ENCODE measurements around the gene FBXL17. TPM values are rescaled to one million over a fixed set of nuclear protein-coding genes. Genes with fewer than 3 reads are reported as not detected.
"Not testable (repeated sequence)": the region's sequence is repeated elsewhere in the genome, so short reads cannot be mapped to it uniquely, and the experiment has no call there.

The FBXL17 gene
- total RNA-seq, 1 donor from 2014 or later: 21.6 TPM

DNA sequence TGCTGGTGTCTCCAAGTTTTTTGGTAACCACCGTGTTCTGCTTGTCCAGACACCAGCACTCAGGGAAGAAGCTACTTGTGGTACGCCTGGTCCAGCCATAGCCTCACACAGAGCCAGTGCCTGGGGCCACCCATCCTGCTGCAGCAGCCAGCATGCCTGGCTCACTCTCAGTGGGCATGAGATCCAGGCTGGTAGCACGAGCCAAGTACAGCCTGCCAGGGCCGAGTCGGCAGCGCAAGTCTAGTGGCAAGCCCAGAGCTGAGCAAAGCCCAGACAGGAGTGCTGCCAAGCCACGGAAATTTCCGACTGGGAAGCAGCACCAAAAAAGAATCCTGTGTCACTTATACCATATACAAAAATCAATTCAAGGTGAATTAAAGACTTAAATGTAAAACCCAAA is 36.3 kb upstream of the FBXL17 start:
- Mint-ChIP-seq H3K27ac (no peak overlapping the region), H3K9me3 (peaks cover 3% of the 10 kb centered on the region), H3K27me3 (ENCODE audit: low read depth) (no peaks in the 10 kb centered on the region), H3K36me3 (no peaks in the 10 kb centered on the region), H3K4me1 (no peaks in the 10 kb centered on the region), H3K4me3 (no peak overlapping the region)
- TF ChIP-seq, protein P1, sequence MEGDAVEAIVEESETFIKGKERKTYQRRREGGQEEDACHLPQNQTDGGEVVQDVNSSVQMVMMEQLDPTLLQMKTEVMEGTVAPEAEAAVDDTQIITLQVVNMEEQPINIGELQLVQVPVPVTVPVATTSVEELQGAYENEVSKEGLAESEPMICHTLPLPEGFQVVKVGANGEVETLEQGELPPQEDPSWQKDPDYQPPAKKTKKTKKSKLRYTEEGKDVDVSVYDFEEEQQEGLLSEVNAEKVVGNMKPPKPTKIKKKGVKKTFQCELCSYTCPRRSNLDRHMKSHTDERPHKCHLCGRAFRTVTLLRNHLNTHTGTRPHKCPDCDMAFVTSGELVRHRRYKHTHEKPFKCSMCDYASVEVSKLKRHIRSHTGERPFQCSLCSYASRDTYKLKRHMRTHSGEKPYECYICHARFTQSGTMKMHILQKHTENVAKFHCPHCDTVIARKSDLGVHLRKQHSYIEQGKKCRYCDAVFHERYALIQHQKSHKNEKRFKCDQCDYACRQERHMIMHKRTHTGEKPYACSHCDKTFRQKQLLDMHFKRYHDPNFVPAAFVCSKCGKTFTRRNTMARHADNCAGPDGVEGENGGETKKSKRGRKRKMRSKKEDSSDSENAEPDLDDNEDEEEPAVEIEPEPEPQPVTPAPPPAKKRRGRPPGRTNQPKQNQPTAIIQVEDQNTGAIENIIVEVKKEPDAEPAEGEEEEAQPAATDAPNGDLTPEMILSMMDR (IDR thresholded peaks at IDR 0.05; ENCODE audit: unreplicated experiment): no peak
- no peak for DNase-seq (ENCODE audit: low spot score in 2 of 2, unreplicated experiment in 2 of 2)

GRCh38 chr5:108417166-108417670 is 35.3 kb upstream of the FBXL17 start:
- H3K27ac Mint-ChIP-seq: no peak overlapping the region
- no peak overlapping the region for H3K4me3 Mint-ChIP-seq
- TF ChIP-seq, protein P1 (IDR thresholded peaks at IDR 0.05; ENCODE audit: unreplicated experiment): no peak
- H3K27me3 Mint-ChIP-seq (ENCODE audit: low read depth): no peaks in the 10 kb centered on the region
- DNase-seq (ENCODE audit: low spot score in 2 of 2, unreplicated experiment in 2 of 2): no peak
- no peaks in the 10 kb centered on the region for H3K4me1 Mint-ChIP-seq
- H3K36me3 Mint-ChIP-seq: no peaks in the 10 kb centered on the region
- peaks cover 3% of the 10 kb centered on the region for H3K9me3 Mint-ChIP-seq

DNA sequence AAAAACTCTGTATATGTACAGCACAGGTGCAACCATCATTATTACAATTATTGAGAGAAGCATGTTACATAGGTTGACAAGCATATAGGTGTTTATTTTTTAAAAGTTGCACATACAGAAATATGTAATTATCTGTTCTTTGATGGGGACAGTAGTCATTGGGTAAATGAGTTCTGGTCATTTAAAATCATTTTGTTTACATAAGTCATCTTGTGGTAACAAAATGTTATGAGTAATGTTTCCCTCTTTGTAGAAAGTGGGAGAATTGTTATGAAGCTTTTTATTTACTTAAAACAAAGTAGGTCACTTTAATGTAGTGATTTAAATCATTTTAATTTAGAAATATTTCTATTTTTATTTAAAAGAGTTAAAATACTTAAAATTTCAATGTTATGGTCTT is 33.8 kb upstream of the FBXL17 start:
- Mint-ChIP-seq H3K36me3 (no peaks in the 10 kb centered on the region), H3K4me3 (no peak overlapping the region), H3K4me1 (no peaks in the 10 kb centered on the region), H3K9me3 (peaks cover 3% of the 10 kb centered on the region), H3K27me3 (ENCODE audit: low read depth) (no peaks in the 10 kb centered on the region), H3K27ac (no peak overlapping the region)
- TF ChIP-seq, protein P1 (IDR thresholded peaks at IDR 0.05; ENCODE audit: unreplicated experiment): no peak
- no peak for DNase-seq (ENCODE audit: low spot score in 2 of 2, unreplicated experiment in 2 of 2)

DNA sequence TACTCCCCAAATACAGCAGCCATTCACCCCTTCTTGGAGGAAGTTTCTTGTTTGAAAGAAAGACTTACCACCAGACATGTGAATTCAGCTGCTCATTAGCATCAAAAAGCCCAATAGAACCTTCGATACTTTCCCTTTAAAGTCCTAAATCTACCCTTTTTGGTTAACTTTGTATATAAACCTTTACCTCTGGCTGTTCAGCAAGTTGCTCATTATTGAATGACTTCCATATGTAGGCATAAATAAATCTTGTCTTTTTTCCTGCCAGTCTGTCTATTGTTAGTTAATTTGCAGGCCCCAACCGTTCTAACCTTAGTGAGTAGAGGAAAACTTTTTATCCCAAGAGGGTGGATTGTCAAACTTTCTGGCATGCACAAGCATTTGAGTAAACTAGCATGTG is 27.9 kb upstream of the FBXL17 start:
- no peak for DNase-seq (ENCODE audit: low spot score in 2 of 2, unreplicated experiment in 2 of 2)
- TF ChIP-seq, protein P1 (IDR thresholded peaks at IDR 0.05; ENCODE audit: unreplicated experiment): no peak
- Mint-ChIP-seq H3K9me3 (no peaks in the 10 kb centered on the region), H3K4me1 (peaks cover 8% of the 10 kb centered on the region), H3K27me3 (ENCODE audit: low read depth) (no peaks in the 10 kb centered on the region), H3K4me3 (no peak overlapping the region), H3K36me3 (no peaks in the 10 kb centered on the region), H3K27ac (no peak overlapping the region)

GRCh38 chr5:108405201-108405600 is 23.3 kb upstream of the FBXL17 start:
- H3K4me1 Mint-ChIP-seq; H3K27me3 Mint-ChIP-seq (ENCODE audit: low read depth); H3K36me3 Mint-ChIP-seq; H3K27ac Mint-ChIP-seq; DNase-seq (ENCODE audit: low spot score in 2 of 2, unreplicated experiment in 2 of 2); H3K4me3 Mint-ChIP-seq: not testable (repeated sequence)
- H3K9me3 Mint-ChIP-seq: peaks cover 21% of the 10 kb centered on the region

- H3K36me3 Mint-ChIP-seq: no peaks in the 10 kb centered on the region
- no peaks in the 10 kb centered on the region for H3K4me1 Mint-ChIP-seq
- no peak overlapping the region for H3K4me3 Mint-ChIP-seq
- TF ChIP-seq, protein P1 (IDR thresholded peaks at IDR 0.05; ENCODE audit: unreplicated experiment): no peak
- no peaks in the 10 kb centered on the region for H3K27me3 Mint-ChIP-seq (ENCODE audit: low read depth)
- H3K9me3 Mint-ChIP-seq: peaks cover 20% of the 10 kb centered on the region
- H3K27ac Mint-ChIP-seq: no peak overlapping the region
- DNase-seq (ENCODE audit: low spot score in 2 of 2, unreplicated experiment in 2 of 2): no peak
Observed at GRCh38 chr5:108398964-108399363, 17.1 kb upstream of the FBXL17 start.

DNA sequence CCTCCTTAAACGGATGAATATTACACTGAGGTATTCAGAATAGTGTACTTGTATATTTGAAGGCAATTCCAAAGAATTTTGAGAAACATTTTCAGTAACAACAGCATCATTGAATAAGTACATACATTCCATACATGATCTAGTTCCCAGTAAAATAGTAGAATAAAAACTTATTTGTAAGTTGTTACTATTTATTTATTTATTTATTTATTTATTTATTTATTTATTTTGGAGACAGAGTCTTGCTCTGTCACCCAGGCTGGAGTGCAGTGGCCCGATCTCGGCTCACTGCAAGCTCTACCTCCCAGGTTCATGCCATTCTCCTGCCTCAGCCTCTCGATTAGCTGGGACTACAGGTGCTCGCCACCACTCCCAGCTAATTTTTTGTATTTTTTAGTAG is 14.9 kb upstream of the FBXL17 start:
- H3K9me3 Mint-ChIP-seq: peaks cover 11% of the 10 kb centered on the region
- H3K4me3 Mint-ChIP-seq; H3K27me3 Mint-ChIP-seq (ENCODE audit: low read depth); H3K27ac Mint-ChIP-seq; DNase-seq (ENCODE audit: low spot score in 2 of 2, unreplicated experiment in 2 of 2); H3K36me3 Mint-ChIP-seq; H3K4me1 Mint-ChIP-seq: not testable (repeated sequence)

Data from mesothelial cell of epicardium (in vitro differentiated cells).